ENCODE results near the gene ZNF571.

ZNF571 gene

GRCh38 chr19:37594304-37594981 is at the start of gene ZNF571, which contains the start of gene ZNF540:
Gene ZNF571 (minus strand): TSS chr19:37594792. CDS start chr19:37586676, 8,116 bp downstream.
Gene ZNF540 (plus strand): TSS chr19:37594876. CDS start chr19:37598448, 3,572 bp downstream.
- DNase-seq, result peak; percentile 95

- no peak for DNase-seq
These were observed 40.8 kb upstream of the ZNF571 start for GRCh38 chr19:37635076-37636056.

- DNase-seq, result peak; percentile 34
These were observed 390 bp upstream of the ZNF571 start for GRCh38 chr19:37594982-37595382.

- no peak for DNase-seq
These were observed 642 bp downstream of the ZNF571 start for GRCh38 chr19:37593996-37594303.

GRCh38 chr19:37583340-37583739 is 11.3 kb downstream of the ZNF571 start:
- no peak for DNase-seq

GRCh38 chr19:37572203-37572602 is 22.4 kb downstream of the ZNF571 start:
- no peak for DNase-seq

GRCh38 chr19:37565370-37565669 is 29.3 kb downstream of the ZNF571 start:
- DNase-seq, result no peak

GRCh38 chr19:37564624-37565369 is 29.8 kb downstream of the ZNF571 start:
- no peak for DNase-seq

GRCh38 chr19:37563518-37563917 is 31.1 kb downstream of the ZNF571 start:
- DNase-seq, result no peak

- no peak for DNase-seq
These were observed 43.2 kb downstream of the ZNF571 start for GRCh38 chr19:37551129-37551993.

GRCh38 chr19:37537391-37537947 is 57.1 kb downstream of the ZNF571 start:
- DNase-seq, result no peak

- no peak for DNase-seq
These were observed 74.7 kb downstream of the ZNF571 start for GRCh38 chr19:37519890-37520289.
